ENCODE data around the gene BICD1.

DNA sequence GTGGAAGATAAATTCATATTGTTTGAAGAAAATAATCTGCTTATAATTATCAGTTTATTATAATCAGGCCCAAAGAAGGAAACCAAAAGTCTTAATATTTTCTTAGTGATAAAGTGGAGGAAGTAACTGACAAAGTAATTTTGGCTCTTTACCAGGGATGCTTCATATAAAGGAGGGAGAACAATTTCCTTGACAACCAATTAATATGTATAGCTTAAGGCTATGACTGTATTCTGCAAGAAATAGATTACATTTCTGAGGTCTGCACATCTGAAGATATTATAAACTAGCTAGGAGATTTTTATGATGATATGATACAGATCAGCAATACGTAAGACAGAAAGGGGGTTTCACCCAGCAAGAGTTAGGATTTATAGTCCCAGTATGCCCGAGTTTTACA is 90.8 kb downstream of the BICD1 start:
- TF ChIP-seq CCAR2 (optimal IDR thresholded peaks at IDR 0.05; ENCODE audit: low read depth, low read length) (no peak), NONO (IDR thresholded peaks at IDR 0.05) (no peak), NONO (CRISPR knock-in tag; conservative IDR thresholded peaks at IDR 0.05) (no peak), JUND (CRISPR knock-in tag; IDR thresholded peaks at IDR 0.05) (no peak)
- TF ChIP-seq, protein P1, sequence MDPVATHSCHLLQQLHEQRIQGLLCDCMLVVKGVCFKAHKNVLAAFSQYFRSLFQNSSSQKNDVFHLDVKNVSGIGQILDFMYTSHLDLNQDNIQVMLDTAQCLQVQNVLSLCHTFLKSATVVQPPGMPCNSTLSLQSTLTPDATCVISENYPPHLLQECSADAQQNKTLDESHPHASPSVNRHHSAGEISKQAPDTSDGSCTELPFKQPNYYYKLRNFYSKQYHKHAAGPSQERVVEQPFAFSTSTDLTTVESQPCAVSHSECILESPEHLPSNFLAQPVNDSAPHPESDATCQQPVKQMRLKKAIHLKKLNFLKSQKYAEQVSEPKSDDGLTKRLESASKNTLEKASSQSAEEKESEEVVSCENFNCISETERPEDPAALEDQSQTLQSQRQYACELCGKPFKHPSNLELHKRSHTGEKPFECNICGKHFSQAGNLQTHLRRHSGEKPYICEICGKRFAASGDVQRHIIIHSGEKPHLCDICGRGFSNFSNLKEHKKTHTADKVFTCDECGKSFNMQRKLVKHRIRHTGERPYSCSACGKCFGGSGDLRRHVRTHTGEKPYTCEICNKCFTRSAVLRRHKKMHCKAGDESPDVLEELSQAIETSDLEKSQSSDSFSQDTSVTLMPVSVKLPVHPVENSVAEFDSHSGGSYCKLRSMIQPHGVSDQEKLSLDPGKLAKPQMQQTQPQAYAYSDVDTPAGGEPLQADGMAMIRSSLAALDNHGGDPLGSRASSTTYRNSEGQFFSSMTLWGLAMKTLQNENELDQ (CRISPR knock-in tag; IDR thresholded peaks at IDR 0.05; ENCODE audit: borderline replicate concordance) = no peak
- TF ChIP-seq, protein P2, sequence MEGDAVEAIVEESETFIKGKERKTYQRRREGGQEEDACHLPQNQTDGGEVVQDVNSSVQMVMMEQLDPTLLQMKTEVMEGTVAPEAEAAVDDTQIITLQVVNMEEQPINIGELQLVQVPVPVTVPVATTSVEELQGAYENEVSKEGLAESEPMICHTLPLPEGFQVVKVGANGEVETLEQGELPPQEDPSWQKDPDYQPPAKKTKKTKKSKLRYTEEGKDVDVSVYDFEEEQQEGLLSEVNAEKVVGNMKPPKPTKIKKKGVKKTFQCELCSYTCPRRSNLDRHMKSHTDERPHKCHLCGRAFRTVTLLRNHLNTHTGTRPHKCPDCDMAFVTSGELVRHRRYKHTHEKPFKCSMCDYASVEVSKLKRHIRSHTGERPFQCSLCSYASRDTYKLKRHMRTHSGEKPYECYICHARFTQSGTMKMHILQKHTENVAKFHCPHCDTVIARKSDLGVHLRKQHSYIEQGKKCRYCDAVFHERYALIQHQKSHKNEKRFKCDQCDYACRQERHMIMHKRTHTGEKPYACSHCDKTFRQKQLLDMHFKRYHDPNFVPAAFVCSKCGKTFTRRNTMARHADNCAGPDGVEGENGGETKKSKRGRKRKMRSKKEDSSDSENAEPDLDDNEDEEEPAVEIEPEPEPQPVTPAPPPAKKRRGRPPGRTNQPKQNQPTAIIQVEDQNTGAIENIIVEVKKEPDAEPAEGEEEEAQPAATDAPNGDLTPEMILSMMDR (CRISPR knock-in tag; IDR thresholded peaks at IDR 0.05) = no peak

All from HepG2 (cell line).